Breast epithelium (tissue), 4 donors: ENCODE data around the gene BRD9. TPM values are rescaled to one million over a fixed set of nuclear protein-coding genes. Genes with fewer than 3 reads are reported as not detected.
A peak's percentile ranks its signal among the peaks of the same experiment; 100 is the strongest.

Experiments
- DNase-seq, 2 donors: peaks; one replicate each; pipeline ENCODE4 v3.0.0-alpha.2; 2019; ENCODE audit warnings: low spot score in 2 of 2
- H3K27ac ChIP-seq, 2 donors: fragments of 200-600 bp; sonication (generic) in 1 of 2; one replicate each; pipeline ENCODE4 v1.5.1; 2016 to 2019; ENCODE audit warnings: mild to moderate bottlenecking in 1 of 2
- H3K27me3 ChIP-seq, 2 donors: fragments of 200-600 bp; sonication (generic) in 1 of 2; one replicate each; pipeline versions ENCODE4 v1.5.1 to v1.6.0; 2017 to 2019; ENCODE audit warnings: control low read depth in 1 of 2, mild to moderate bottlenecking in 1 of 2
- H3K36me3 ChIP-seq: fragments of 200-600 bp; one replicate; pipeline ENCODE4 v1.5.1; 2019
- H3K4me1 ChIP-seq, 2 donors: fragments of 200-600 bp; sonication (generic); one replicate each; pipeline ENCODE4 v1.5.1; 2016 to 2019; ENCODE audit warnings: control low read depth in 1 of 2
- H3K4me3 ChIP-seq, 3 donors: fragments of 200-600 bp; sonication (generic); 1 replicate in 2 of 3; 2 replicates in 1 of 3; pipeline ENCODE4 v1.5.1; 2016 to 2019; ENCODE audit warnings: mild to moderate bottlenecking in 3 of 3, moderate library complexity in 2 of 3
- H3K9me3 ChIP-seq, 2 donors: fragments of 200-600 bp; sonication (generic) in 1 of 2; one replicate each; pipeline ENCODE4 v1.5.1; 2016 to 2019; ENCODE audit warnings: control low read depth in 1 of 2
- CTCF ChIP-seq, 3 donors: fragments of 450-650 bp; IDR thresholded peaks; one replicate each; pipeline ENCODE4 v1.5.1; 2016 to 2017; ENCODE audit warnings: antibody characterized with exemption in 3 of 3, mild to moderate bottlenecking in 3 of 3, moderate library complexity in 3 of 3
- POLR2A ChIP-seq: fragments of 450-650 bp; IDR thresholded peaks from one replicate; pipeline ENCODE4 v1.6.1; 2016; ENCODE audit warnings: antibody characterized with exemption, mild to moderate bottlenecking, moderate library complexity
- POLR2AphosphoS5 ChIP-seq, 3 donors: sonication (generic); formaldehyde crosslinking; IDR thresholded peaks; one replicate each; pipeline ENCODE4 v1.6.1; 2017; ENCODE audit warnings: antibody characterized with exemption in 3 of 3
- intact Hi-C: fragments of 100-400 bp; cut with DNase I; formaldehyde crosslinking; loops from one replicate; pipeline ENCODE4 v1.15.1; 2023; ENCODE audit warnings: low total_unique reads
- total RNA-seq, 3 donors: library from RNA; depleted of rRNA; stranded (reverse); fragments of >200 nt; gene quantifications; one replicate each; pipeline ENCODE4 v1.1.0, GENCODE V29; 2016

BRD9 gene
- total RNA-seq, 3 donors from 2014 or later: 33.3 to 44.6 (median 36.1) TPM

GRCh38 chr5:852018-852417 is 40.6 kb downstream of the BRD9 start:
- Histone ChIP-seq H3K4me1 (no peaks in the 10 kb centered on the region), H3K4me3 (no peak overlapping the region), H3K27ac (no peak overlapping the region), H3K9me3 (no peaks in the 10 kb centered on the region), H3K27me3 (peaks cover 0 to 18% of the 10 kb centered on the region in 2 donors), H3K36me3 (no peaks in the 10 kb centered on the region)
- peak in 1 of 2 donors; percentile 20 for DNase-seq
- intact Hi-C loops: no loop called here
- TF ChIP-seq POLR2AphosphoS5 (IDR thresholded peaks at IDR 0.05) (no peak), POLR2A (no peak), CTCF (IDR thresholded peaks at IDR 0.05) (no peak)

- H3K4me3 ChIP-seq: no peak overlapping the region
- no peak overlapping the region for H3K27ac ChIP-seq
- H3K27me3 ChIP-seq: peaks cover 0 to 18% of the 10 kb centered on the region in 2 donors
- no peaks in the 10 kb centered on the region for H3K4me1 ChIP-seq
- TF ChIP-seq POLR2A (no peak), CTCF (IDR thresholded peaks at IDR 0.05) (no peak), POLR2AphosphoS5 (IDR thresholded peaks at IDR 0.05) (no peak)
- H3K9me3 ChIP-seq: no peaks in the 10 kb centered on the region
- H3K36me3 ChIP-seq: no peaks in the 10 kb centered on the region
- DNase-seq: peak in 1 of 2 donors; percentile 45
- intact Hi-C loops: no loop called here
Observed at GRCh38 chr5:851553-851952, 41.0 kb downstream of the BRD9 start.

- intact Hi-C loops: no loop called here
- TF ChIP-seq POLR2AphosphoS5 (IDR thresholded peaks at IDR 0.05) (no peak), CTCF (IDR thresholded peaks at IDR 0.05) (no peak), POLR2A (no peak)
- Histone ChIP-seq H3K27ac (no peak overlapping the region), H3K27me3 (peaks cover 0 to 18% of the 10 kb centered on the region in 2 donors), H3K4me3 (peak overlapping the region in 2 of 3 donors; percentile 43 to 62), H3K36me3 (no peaks in the 10 kb centered on the region), H3K4me1 (no peaks in the 10 kb centered on the region), H3K9me3 (no peaks in the 10 kb centered on the region)
- DNase-seq: peak in 1 of 2 donors; percentile 50
Observed at GRCh38 chr5:851076-851475, 41.5 kb downstream of the BRD9 start.

- H3K4me1 ChIP-seq: no peaks in the 10 kb centered on the region
- no peaks in the 10 kb centered on the region for H3K36me3 ChIP-seq
- intact Hi-C loops: no loop called here
- no peak within 1 kb of the TSS for H3K27ac ChIP-seq
- TF ChIP-seq POLR2AphosphoS5 (IDR thresholded peaks at IDR 0.05) (no peak), CTCF (IDR thresholded peaks at IDR 0.05) (no peak), POLR2A (no peak)
- H3K4me3 ChIP-seq: peak within 1 kb of the TSS in 2 of 3 donors; percentile 43 to 62
- peak; percentile 39 to 82 for DNase-seq
- peaks cover 0 to 18% of the 10 kb centered on the region in 2 donors for H3K27me3 ChIP-seq
- no peaks in the 10 kb centered on the region for H3K9me3 ChIP-seq
Observed at GRCh38 chr5:850511-851006, 42.0 kb downstream of the BRD9 start, which contains the start of gene ZDHHC11. TSS of gene ZDHHC11 (minus strand) at chr5:850986. CDS start at chr5:850602, 384 bp downstream.

- TF ChIP-seq POLR2A (no peak), CTCF (IDR thresholded peaks at IDR 0.05) (no peak), POLR2AphosphoS5 (IDR thresholded peaks at IDR 0.05) (no peak)
- H3K36me3 ChIP-seq: no peaks in the 10 kb centered on the region
- DNase-seq: peak in 1 of 2 donors; percentile 71
- intact Hi-C loops: no loop called here
- H3K9me3 ChIP-seq: no peaks in the 10 kb centered on the region
- peaks cover 0 to 18% of the 10 kb centered on the region in 2 donors for H3K27me3 ChIP-seq
- H3K27ac ChIP-seq: no peak overlapping the region
- peak overlapping the region in 2 of 3 donors; percentile 43 to 62 for H3K4me3 ChIP-seq
- H3K4me1 ChIP-seq: no peaks in the 10 kb centered on the region
Observed at GRCh38 chr5:849651-850301, 42.8 kb downstream of the BRD9 start.
